ENCODE results near the gene RABGAP1L. TPM values are rescaled to one million over a fixed set of nuclear protein-coding genes. Genes with fewer than 3 reads are reported as not detected.

The RABGAP1L gene
- polyA plus RNA-seq, 3 donors = 35.2 to 75.3 (median 63.3) TPM

GRCh38 chr1:174747613-174748012, 588.3 kb downstream of the RABGAP1L start:
- no peak for DNase-seq
- no peak overlapping the region for H2AFZ ChIP-seq (ENCODE audit: insufficient read depth, low read depth, low read length, poor library complexity, severe bottlenecking)
- TF ChIP-seq, protein P1, sequence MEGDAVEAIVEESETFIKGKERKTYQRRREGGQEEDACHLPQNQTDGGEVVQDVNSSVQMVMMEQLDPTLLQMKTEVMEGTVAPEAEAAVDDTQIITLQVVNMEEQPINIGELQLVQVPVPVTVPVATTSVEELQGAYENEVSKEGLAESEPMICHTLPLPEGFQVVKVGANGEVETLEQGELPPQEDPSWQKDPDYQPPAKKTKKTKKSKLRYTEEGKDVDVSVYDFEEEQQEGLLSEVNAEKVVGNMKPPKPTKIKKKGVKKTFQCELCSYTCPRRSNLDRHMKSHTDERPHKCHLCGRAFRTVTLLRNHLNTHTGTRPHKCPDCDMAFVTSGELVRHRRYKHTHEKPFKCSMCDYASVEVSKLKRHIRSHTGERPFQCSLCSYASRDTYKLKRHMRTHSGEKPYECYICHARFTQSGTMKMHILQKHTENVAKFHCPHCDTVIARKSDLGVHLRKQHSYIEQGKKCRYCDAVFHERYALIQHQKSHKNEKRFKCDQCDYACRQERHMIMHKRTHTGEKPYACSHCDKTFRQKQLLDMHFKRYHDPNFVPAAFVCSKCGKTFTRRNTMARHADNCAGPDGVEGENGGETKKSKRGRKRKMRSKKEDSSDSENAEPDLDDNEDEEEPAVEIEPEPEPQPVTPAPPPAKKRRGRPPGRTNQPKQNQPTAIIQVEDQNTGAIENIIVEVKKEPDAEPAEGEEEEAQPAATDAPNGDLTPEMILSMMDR (IDR thresholded peaks at IDR 0.05) = no peak
- no peaks in the 10 kb centered on the region for H3K9me3 Mint-ChIP-seq
- H3K36me3 Mint-ChIP-seq = no peaks in the 10 kb centered on the region
- H3K4me2 ChIP-seq (replicated peaks; ENCODE audit: extremely low read depth, low read length, poor library complexity, severe bottlenecking) = no peak overlapping the region
- H4K20me1 ChIP-seq (ENCODE audit: insufficient read depth, low read length) = no peaks in the 10 kb centered on the region
- H3K4me1 ChIP-seq (ENCODE audit: control insufficient read depth in 1 of 2, insufficient read depth in 2 of 2, low read length in 2 of 2) = peaks cover 6 to 9% of the 10 kb centered on the region in 2 donors
- H3K27me3 Mint-ChIP-seq (ENCODE audit: low read depth in 3 of 3) = no peaks in the 10 kb centered on the region
- no peak overlapping the region for H3K9ac ChIP-seq (ENCODE audit: insufficient read depth, low read length, poor library complexity, severe bottlenecking)
- H3K36me3 ChIP-seq (replicated peaks in 1 of 2; ENCODE audit: control insufficient read depth in 1 of 2, insufficient read depth in 2 of 2, low read length in 2 of 2) = no peaks in the 10 kb centered on the region
- intact Hi-C loops (cut with micrococcal nuclease) = loop anchor here (5.0 to 10.0 kb wide), 2 partner anchors 485 to 493 kb away; no protein-coding TSS in a partner anchor
- H3K27ac ChIP-seq (ENCODE audit: low read depth in 1 of 2, low read length in 2 of 2) = no peak overlapping the region
- H3K4me3 Mint-ChIP-seq = no peak overlapping the region
- no peaks in the 10 kb centered on the region for H3K9me3 ChIP-seq (replicated peaks in 1 of 2; ENCODE audit: control insufficient read depth in 1 of 2, insufficient read depth in 1 of 2, low read length in 2 of 2)
- H3K4me1 Mint-ChIP-seq = peaks cover 15% of the 10 kb centered on the region
- no peaks in the 10 kb centered on the region for H3K27me3 ChIP-seq (ENCODE audit: control insufficient read depth in 2 of 2, insufficient read depth in 2 of 2, low read length in 2 of 2)
- no peak overlapping the region for H3K4me3 ChIP-seq (replicated peaks in 1 of 3; ENCODE audit: low read depth in 2 of 3, low read length in 3 of 3)
- no peaks in the 10 kb centered on the region for H3K79me2 ChIP-seq (ENCODE audit: insufficient read depth, low read length)
- H3K27ac Mint-ChIP-seq = no peak overlapping the region

DNA sequence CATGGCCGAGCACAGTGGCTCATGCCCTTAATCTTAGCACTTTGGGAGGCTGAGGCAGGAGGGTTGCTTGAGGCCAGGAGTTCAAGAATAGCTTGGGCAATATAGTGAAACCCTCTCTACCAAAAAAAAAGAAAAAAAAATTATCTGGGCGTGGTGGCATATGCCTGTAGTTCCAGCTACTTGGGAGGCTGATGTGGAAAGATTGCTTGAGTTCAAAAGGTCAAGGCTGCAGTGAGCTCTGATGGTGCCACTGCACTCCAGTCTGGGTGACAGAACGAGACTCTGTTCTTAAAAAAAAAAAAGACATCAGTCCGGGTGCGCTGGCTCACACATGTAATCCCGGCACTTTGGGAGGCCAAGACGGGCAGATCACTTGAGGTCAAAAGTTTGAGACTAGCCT, 589.3 kb downstream of the RABGAP1L start:
- peaks cover 7% of the 10 kb centered on the region for H3K4me1 Mint-ChIP-seq
- H3K4me3 Mint-ChIP-seq = no peak overlapping the region
- H3K36me3 ChIP-seq (replicated peaks in 1 of 2; ENCODE audit: control insufficient read depth in 1 of 2, insufficient read depth in 2 of 2, low read length in 2 of 2) = no peaks in the 10 kb centered on the region
- H4K20me1 ChIP-seq (ENCODE audit: insufficient read depth, low read length) = no peaks in the 10 kb centered on the region
- H3K4me2 ChIP-seq (replicated peaks; ENCODE audit: extremely low read depth, low read length, poor library complexity, severe bottlenecking) = no peak overlapping the region
- no peaks in the 10 kb centered on the region for H3K9me3 Mint-ChIP-seq
- 86% methylated on average over 1 of the region's 7 CpGs for WGBS (ENCODE audit: insufficient coverage)
- no peaks in the 10 kb centered on the region for H3K36me3 Mint-ChIP-seq
- no peak overlapping the region for H3K4me3 ChIP-seq (replicated peaks in 1 of 3; ENCODE audit: low read depth in 2 of 3, low read length in 3 of 3)
- no peaks in the 10 kb centered on the region for H3K27me3 Mint-ChIP-seq (ENCODE audit: low read depth in 3 of 3)
- H2AFZ ChIP-seq (ENCODE audit: insufficient read depth, low read depth, low read length, poor library complexity, severe bottlenecking) = no peak overlapping the region
- no peaks in the 10 kb centered on the region for H3K4me1 ChIP-seq (ENCODE audit: control insufficient read depth in 1 of 2, insufficient read depth in 2 of 2, low read length in 2 of 2)
- H3K27me3 ChIP-seq (ENCODE audit: control insufficient read depth in 2 of 2, insufficient read depth in 2 of 2, low read length in 2 of 2) = no peaks in the 10 kb centered on the region
- DNase-seq = no peak
- H3K27ac Mint-ChIP-seq = peak overlapping the region in 1 of 7 donors; percentile 52
- H3K9me3 ChIP-seq (replicated peaks in 1 of 2; ENCODE audit: control insufficient read depth in 1 of 2, insufficient read depth in 1 of 2, low read length in 2 of 2) = no peaks in the 10 kb centered on the region
- intact Hi-C loops (cut with micrococcal nuclease) = loop anchor here (5.0 to 10.0 kb wide), 2 partner anchors 486 to 494 kb away; no protein-coding TSS in a partner anchor
- H3K27ac ChIP-seq (ENCODE audit: low read depth in 1 of 2, low read length in 2 of 2) = no peak overlapping the region
- H3K79me2 ChIP-seq (ENCODE audit: insufficient read depth, low read length) = no peaks in the 10 kb centered on the region
- TF ChIP-seq, protein P1 (IDR thresholded peaks at IDR 0.05) = no peak
- H3K9ac ChIP-seq (ENCODE audit: insufficient read depth, low read length, poor library complexity, severe bottlenecking) = no peak overlapping the region

All from CD14-positive monocyte (primary cell).